Fibroblast of peridontal ligament (primary cell): Measurements from ENCODE around the gene AREG.

Experiments used
- DNase-seq: peaks from one replicate; pipeline ENCODE4 v3.0.0-alpha.2; 2010; ENCODE audit errors: extremely low read depth

Gene AREG

DNA sequence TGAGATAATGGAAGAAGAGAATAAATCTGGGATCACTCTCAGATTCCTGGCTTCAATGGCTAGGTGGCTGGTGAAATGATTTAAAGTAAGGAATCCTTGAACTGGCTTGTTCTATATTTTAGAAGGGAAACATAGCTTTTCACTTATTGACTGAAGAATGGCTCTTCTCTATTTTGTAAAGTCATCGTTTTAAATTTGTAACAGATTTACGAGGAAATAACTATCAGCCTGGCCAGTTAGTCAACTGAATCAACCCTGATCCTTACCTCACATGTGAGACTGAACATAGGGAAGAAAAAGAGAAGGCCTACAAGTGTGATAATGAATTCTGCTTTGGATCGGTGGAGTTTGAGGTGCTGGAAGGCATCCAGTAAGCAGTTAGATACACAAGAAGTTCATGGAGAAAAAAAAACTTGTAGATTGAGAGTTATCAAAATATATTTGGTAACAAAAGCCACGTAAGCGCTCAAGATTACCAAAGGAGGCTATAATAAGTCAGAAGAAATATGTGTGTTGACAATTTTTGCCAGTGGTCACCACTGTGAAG lies 12.0 kb downstream of the AREG start:
- no peak for DNase-seq

- no peak for DNase-seq
Measured at GRCh38 chr4:74460833-74461232, 15.9 kb downstream of the AREG start.

- no peak for DNase-seq
Measured at GRCh38 chr4:74463123-74463522, 18.2 kb downstream of the AREG start.

- DNase-seq: peak; percentile 38
Measured at GRCh38 chr4:74464291-74464690, 19.4 kb downstream of the AREG start.

DNA sequence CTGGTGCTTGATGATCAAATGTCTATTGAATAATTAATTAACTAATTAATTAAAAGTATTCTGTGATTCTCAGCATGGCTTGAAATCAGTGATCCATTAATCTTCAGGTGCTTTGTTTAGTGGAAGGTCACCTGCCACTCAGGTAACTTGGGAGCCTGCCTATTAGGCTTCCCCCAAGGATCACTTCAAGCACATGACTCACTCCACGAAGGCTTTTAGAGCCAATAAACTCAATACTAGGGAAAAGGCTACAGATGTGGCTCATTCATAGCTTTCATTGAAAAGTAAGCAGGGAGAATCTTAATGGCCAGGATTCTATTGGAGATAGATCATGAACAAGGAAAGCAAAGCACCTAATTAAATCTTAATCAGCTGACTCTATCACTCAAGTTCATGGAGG lies 21.3 kb downstream of the AREG start:
- DNase-seq: no peak

- no peak for DNase-seq
Measured at GRCh38 chr4:74471264-74471663, 26.3 kb downstream of the AREG start.

GRCh38 chr4:74473155-74473811 lies 28.3 kb downstream of the AREG start:
- peak; percentile 89 for DNase-seq

- peak; percentile 31 for DNase-seq
Measured at GRCh38 chr4:74474345-74475090, 29.6 kb downstream of the AREG start.

DNA sequence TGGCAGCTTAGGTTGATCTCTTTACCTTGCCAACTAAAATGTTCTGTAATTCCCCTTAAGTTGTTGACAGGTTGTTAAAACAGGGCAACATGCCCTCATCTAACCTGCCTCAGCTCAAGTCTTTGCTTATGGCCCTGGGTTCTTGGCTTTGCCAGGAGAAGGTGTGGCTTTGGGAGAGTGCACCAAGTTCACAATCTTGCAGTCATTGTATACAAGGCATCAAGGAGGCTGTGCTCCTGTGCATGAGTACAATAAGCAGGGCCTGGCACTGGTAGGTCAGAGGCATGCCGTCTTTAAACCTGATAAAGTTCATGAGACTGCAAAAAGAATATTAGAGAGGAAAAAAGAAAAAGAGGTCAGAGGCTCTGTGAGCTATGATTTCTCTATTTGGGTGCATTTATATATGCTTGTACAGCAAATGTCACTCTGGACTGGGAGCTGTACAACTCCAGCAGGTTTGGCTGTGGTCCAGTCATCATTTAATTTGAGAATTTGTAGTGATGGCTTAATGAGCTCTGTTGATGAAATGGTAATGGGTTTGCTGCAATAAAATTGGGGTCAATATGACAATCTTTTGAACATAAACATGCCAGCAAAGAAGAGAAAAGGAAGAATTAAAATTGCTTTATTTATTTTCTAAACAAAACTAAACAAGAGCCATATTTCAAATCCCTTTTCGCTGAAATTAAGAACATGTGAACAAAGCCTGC lies 30.3 kb downstream of the AREG start:
- no peak for DNase-seq

DNA sequence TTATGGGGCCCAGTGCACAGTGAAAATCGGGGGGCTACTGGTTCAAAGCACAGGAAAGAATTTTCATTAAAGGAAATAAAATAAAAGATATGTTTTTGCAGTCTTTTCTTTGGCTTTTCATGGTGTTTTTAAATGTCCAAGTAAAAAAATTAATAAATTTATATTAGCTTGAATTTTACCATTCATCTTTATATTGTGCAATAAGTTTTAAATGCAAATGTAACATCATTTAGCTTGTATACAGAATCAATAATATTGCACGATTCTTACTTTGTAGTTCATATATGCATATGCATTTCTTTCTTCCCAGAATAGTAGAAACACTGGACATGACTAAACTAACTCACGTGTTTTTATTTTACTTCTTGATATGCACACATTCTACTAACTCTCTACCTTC lies 31.0 kb downstream of the AREG start:
- no peak for DNase-seq

- no peak for DNase-seq
Measured at GRCh38 chr4:74479009-74479408, 34.1 kb downstream of the AREG start.

DNA sequence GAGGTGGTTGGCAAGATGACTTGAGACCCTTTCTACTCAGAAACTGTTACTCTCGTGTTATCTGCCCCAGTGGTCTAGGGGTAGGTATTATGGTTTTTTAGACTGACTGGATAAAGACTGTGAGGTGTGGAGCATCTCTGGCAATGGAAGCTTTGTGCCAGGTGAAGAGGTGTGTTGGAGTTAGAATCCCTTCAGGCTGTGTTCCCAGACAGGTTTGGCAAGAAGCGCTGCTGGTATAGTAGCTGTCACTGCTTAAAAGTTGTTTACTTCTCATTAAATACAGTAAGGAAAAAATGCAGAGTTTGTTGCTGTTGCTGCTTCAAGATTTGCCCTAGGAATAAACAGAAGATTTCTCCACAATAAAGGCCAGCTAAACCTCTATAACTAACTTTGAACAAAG lies 35.3 kb downstream of the AREG start:
- DNase-seq: no peak

DNA sequence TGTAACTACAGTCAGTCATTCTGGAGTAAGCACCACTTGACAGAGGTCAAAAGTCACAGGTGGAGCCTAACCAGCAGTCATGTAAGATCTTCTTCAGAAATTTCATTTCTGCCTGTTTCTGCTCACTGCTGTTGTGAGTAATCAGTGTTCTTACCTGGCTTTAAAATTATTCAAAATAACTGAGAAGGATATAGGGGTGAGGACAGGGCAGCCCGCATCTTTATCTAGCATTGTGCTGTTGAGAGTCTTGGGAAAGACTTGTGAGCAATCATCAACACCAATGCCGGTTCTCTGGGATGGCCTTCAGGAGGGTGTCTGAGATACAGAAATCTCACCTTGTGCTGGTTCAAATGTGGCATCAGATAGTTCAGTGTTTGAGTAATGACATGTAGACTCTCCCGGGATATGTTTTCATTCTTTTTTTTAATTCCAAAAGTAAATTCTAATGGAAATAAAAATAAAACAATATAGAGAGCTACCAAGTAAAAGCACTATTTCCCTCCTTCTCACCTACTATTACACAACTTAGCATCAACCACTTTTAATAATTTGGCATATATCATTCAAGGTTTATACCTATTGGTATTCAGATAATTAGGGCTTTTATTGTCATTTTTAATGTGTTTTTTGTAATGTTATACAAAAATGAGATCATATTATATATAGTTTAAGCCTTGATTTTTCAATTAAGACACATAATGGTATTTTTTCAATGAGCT lies 37.1 kb downstream of the AREG start:
- DNase-seq: no peak

- no peak for DNase-seq
Measured at GRCh38 chr4:74483226-74483911, 38.4 kb downstream of the AREG start.

DNA sequence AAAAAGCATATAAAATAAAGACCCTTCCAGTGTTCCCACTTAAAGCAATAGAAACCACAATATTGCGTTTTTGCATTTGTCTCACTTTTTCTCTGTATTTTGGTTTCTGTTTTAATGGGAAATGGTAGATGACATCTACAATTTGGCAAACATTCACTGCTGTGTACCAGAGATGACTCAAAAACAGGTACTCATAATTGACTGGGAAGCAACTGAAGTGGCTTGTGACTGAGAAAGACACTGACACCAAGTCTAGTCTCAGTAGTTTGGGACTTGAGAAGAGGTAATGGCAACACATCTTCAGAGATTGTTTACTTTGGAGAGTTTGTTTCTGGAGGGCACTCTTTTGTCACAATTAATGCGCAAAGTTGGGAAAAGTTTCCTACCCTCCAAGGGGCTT lies 42.0 kb downstream of the AREG start:
- DNase-seq: no peak

DNA sequence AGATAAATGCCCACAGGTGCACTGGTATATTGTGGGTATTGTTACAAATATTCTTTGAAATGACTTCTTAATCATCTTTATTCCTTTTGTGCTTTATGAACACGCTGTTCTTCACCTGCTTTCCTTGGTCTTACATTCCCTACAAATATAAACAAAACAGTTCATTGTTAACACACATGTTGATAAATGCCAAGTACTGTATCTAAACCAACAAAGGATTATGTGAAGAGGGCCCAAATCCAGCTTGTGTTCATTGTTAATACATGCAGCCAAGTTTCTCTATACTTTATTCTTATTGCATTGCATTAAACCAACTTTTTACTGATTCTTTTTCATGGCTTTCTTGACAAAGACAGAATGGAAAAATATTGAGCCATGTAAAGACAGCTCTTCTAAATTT lies 42.8 kb downstream of the AREG start:
- no peak for DNase-seq

GRCh38 chr4:74490736-74491135 lies 45.8 kb downstream of the AREG start:
- no peak for DNase-seq

GRCh38 chr4:74499986-74500781 lies 55.2 kb downstream of the AREG start:
- peak; percentile 35 for DNase-seq

- DNase-seq: peak; percentile 92
Measured at GRCh38 chr4:74501579-74501978, 56.6 kb downstream of the AREG start.

GRCh38 chr4:74503580-74503979 lies 58.6 kb downstream of the AREG start:
- DNase-seq: peak; percentile 61

- peak; percentile 58 for DNase-seq
Measured at GRCh38 chr4:74504212-74504611, 59.3 kb downstream of the AREG start.
